HepG2 (cell line): Measurements from ENCODE around the gene PODN. TPM values are rescaled to one million over a fixed set of nuclear protein-coding genes. Genes with fewer than 3 reads are reported as not detected.

Experiments
- E2F2 ChIP-seq: sonication (generic); formaldehyde crosslinking; IDR thresholded peaks from 2 replicates; pipeline ENCODE4 v1.4.0; 2020; ENCODE audit warnings: missing genetic modification reagents, borderline replicate concordance
- ETS1 ChIP-seq: sonication (generic); formaldehyde crosslinking; IDR thresholded peaks from 2 replicates; pipeline ENCODE4 v1.4.0; 2020; ENCODE audit warnings: missing genetic modification reagents
- NR1H2 ChIP-seq: sonication (generic); formaldehyde crosslinking; IDR thresholded peaks from 2 replicates; pipeline ENCODE4 v1.8.1; 2022; ENCODE audit warnings: low read depth, missing genetic modification reagents, borderline replicate concordance
- TCF7L2 ChIP-seq: IDR thresholded peaks from 2 replicates; pipeline ENCODE4 v1.6.1; 2011; ENCODE audit warnings: mild to moderate bottlenecking, low read depth, low read length, moderate library complexity
- ZFX ChIP-seq: sonication (generic); formaldehyde crosslinking; IDR thresholded peaks from 2 replicates; pipeline ENCODE4 v1.4.0; 2020; ENCODE audit warnings: mild to moderate bottlenecking, low read depth, missing genetic modification reagents, moderate library complexity
- ZGPAT ChIP-seq: IDR thresholded peaks from 2 replicates; pipeline ENCODE4 v1.6.1; 2016; ENCODE audit warnings: mild to moderate bottlenecking
- ZNF382 ChIP-seq: sonication (generic); formaldehyde crosslinking; IDR thresholded peaks from 2 replicates; pipeline ENCODE4 v1.5.0; 2020; ENCODE audit warnings: missing genetic modification reagents, mild to moderate bottlenecking, borderline replicate concordance
- ZNF44 ChIP-seq: sonication (generic); formaldehyde crosslinking; IDR thresholded peaks from 2 replicates; pipeline ENCODE4 v1.5.1; 2020; ENCODE audit warnings: mild to moderate bottlenecking, missing genetic modification reagents
- ZNF512 ChIP-seq: sonication (generic); formaldehyde crosslinking; IDR thresholded peaks from 2 replicates; pipeline ENCODE4 v1.4.0; 2020; ENCODE audit warnings: mild to moderate bottlenecking, missing genetic modification reagents
- ZNF781 ChIP-seq: sonication (generic); formaldehyde crosslinking; IDR thresholded peaks from 2 replicates; pipeline ENCODE4 v1.5.1; 2020; ENCODE audit warnings: borderline replicate concordance, mild to moderate bottlenecking, missing genetic modification reagents; ENCODE audit errors: not compliant biosample characterization
- ZNF850 ChIP-seq: sonication (generic); formaldehyde crosslinking; conservative IDR thresholded peaks from 2 replicates; pipeline ENCODE4 v1.9.0; 2021; ENCODE audit warnings: mild to moderate bottlenecking, missing genetic modification reagents
- polyA plus RNA-seq, 8 experiments: library from polyadenylated mRNA; depleted of rRNA in 3 of 8; stranded (reverse) in 7 of 8; unstranded in 1 of 8; fragments of >200 nt; fragmentation: Illumina TruSeq in 4 of 8; extraction: Trizol in 4 of 8; gene quantifications; 2 replicates each; pipeline versions ENCODE4 v1.2.1 to v1.2.3, GENCODE V29; 2011 to 2016; ENCODE audit warnings: low read depth in 4 of 8, missing spikeins in 1 of 8, mixed read lengths in 1 of 8; ENCODE audit not compliant: insufficient read depth in 1 of 8
- total RNA-seq, 5 experiments: library from RNA; depleted of rRNA; stranded (reverse); fragments of >200 nt; fragmentation: Illumina TruSeq; extraction: Trizol; gene quantifications; 2 replicates each; pipeline ENCODE4 v1.2.3, GENCODE V29; 2016; ENCODE audit warnings: low read depth in 1 of 5
- TF ChIP-seq, protein P1 (sequence below): sonication (generic); formaldehyde crosslinking; IDR thresholded peaks from 2 replicates; pipeline ENCODE4 v1.4.0; 2020; ENCODE audit warnings: missing genetic modification reagents

PODN gene
- total and polyA plus RNA-seq, 2 of the 13 experiments (the other 11 are each of a cell fraction or from before 2014, with no cell fraction given), result 0.13 TPM; not detected in 1

- no peak for TF ChIP-seq E2F2 (CRISPR knock-in tag)
- no peak for TF ChIP-seq ZNF382
- TF ChIP-seq TCF7L2, result no peak
- TF ChIP-seq, protein P1, sequence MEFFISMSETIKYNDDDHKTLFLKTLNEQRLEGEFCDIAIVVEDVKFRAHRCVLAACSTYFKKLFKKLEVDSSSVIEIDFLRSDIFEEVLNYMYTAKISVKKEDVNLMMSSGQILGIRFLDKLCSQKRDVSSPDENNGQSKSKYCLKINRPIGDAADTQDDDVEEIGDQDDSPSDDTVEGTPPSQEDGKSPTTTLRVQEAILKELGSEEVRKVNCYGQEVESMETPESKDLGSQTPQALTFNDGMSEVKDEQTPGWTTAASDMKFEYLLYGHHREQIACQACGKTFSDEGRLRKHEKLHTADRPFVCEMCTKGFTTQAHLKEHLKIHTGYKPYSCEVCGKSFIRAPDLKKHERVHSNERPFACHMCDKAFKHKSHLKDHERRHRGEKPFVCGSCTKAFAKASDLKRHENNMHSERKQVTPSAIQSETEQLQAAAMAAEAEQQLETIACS (CRISPR knock-in tag), result no peak
- TF ChIP-seq ETS1 (CRISPR knock-in tag), result no peak
- 0 out of 2 replicates have a peak, but pooled peaks have one; percentile 45 for TF ChIP-seq ZNF44 (CRISPR knock-in tag)
- no peak for TF ChIP-seq ZNF781
- 0 out of 2 replicates have a peak, but pooled peaks have one; percentile 4 for TF ChIP-seq ZGPAT
- TF ChIP-seq ZNF512 (CRISPR knock-in tag), result no peak
- TF ChIP-seq NR1H2 (CRISPR knock-in tag), result no peak
- no peak for TF ChIP-seq ZNF850 (CRISPR knock-in tag)
- 0 out of 2 replicates have a peak, but pooled peaks have one; percentile 38 for TF ChIP-seq ZFX (CRISPR knock-in tag)
These were observed 48.5 kb downstream of the PODN start (continued) for GRCh38 chr1:53110370-53111072.
